Right renal pelvis (tissue), 4 donors: ENCODE measurements around the gene APOBEC3F. TPM values are rescaled to one million over a fixed set of nuclear protein-coding genes. Genes with fewer than 3 reads are reported as not detected.
"Not testable (repeated sequence)": the region's sequence is repeated elsewhere in the genome, so short reads cannot be mapped to it uniquely, and the experiment has no call there.

Experiments
- DNase-seq, 4 donors: peaks; one replicate each; pipeline ENCODE4 v3.0.0-alpha.2; 2013; ENCODE audit warnings: low read depth in 4 of 4, low spot score in 3 of 4, missing footprints in 1 of 4
- polyA plus RNA-seq, 4 donors: library from polyadenylated mRNA; unstranded; fragments of 120-200 nt; gene quantifications; one replicate each; pipeline ENCODE4 v1.2.1, GENCODE V29; 2013; ENCODE audit not compliant: insufficient read length in 4 of 4

Gene APOBEC3F
- 1 to 10 TPM; 5.9 to 9.8 (median 7.2) TPM for polyA plus RNA-seq

GRCh38 chr22:39040538-39041296, at the start of gene APOBEC3F:
Gene APOBEC3F (plus strand): TSS chr22:39040864. CDS start chr22:39040961, 97 bp downstream.
- peak in 3 of 4 donors; percentile 16 to 37 (median 24) for DNase-seq

- DNase-seq = not testable (repeated sequence)
Measured at GRCh38 chr22:38992871-38993371, 47.7 kb upstream of the APOBEC3F start.

- DNase-seq = no peak
Measured at GRCh38 chr22:38996105-38996504, 44.6 kb upstream of the APOBEC3F start.

GRCh38 chr22:38997518-38997917, 43.1 kb upstream of the APOBEC3F start:
- no peak for DNase-seq

- peak; percentile 53 to 64 (median 58) for DNase-seq
Measured at GRCh38 chr22:39003165-39003638, 37.5 kb upstream of the APOBEC3F start.

- DNase-seq = no peak
Measured at GRCh38 chr22:39007177-39007576, 33.5 kb upstream of the APOBEC3F start.

GRCh38 chr22:39008271-39008850, 32.3 kb upstream of the APOBEC3F start:
- not testable (repeated sequence) for DNase-seq

GRCh38 chr22:39010946-39011345, 29.7 kb upstream of the APOBEC3F start:
- DNase-seq = no peak

GRCh38 chr22:39012533-39013511, 27.8 kb upstream of the APOBEC3F start:
- DNase-seq = no peak

GRCh38 chr22:39013561-39013941, 27.1 kb upstream of the APOBEC3F start:
- not testable (repeated sequence) for DNase-seq

GRCh38 chr22:39013942-39014722, 26.5 kb upstream of the APOBEC3F start, which contains the start of gene APOBEC3C:
Gene APOBEC3C (plus strand): TSS chr22:39014257. CDS start chr22:39014363, 106 bp downstream.
- peak; percentile 35 to 44 (median 39) for DNase-seq

- not testable (repeated sequence) for DNase-seq
Measured at GRCh38 chr22:39014723-39015121, 25.9 kb upstream of the APOBEC3F start.

- DNase-seq = no peak
Measured at GRCh38 chr22:39016592-39016991, 24.1 kb upstream of the APOBEC3F start.

- no peak for DNase-seq
Measured at GRCh38 chr22:39017596-39018365, 22.9 kb upstream of the APOBEC3F start.

GRCh38 chr22:39020021-39020651, 20.5 kb upstream of the APOBEC3F start:
- DNase-seq = not testable (repeated sequence)

GRCh38 chr22:39021552-39022250, 19.0 kb upstream of the APOBEC3F start:
- no peak for DNase-seq

- no peak for DNase-seq
Measured at GRCh38 chr22:39024519-39025308, 15.9 kb upstream of the APOBEC3F start.
